Psoas muscle (tissue), 8 donors: ENCODE data around the gene LSM7. TPM values are rescaled to one million over a fixed set of nuclear protein-coding genes. Genes with fewer than 3 reads are reported as not detected.

Source experiments
- ATAC-seq, 4 donors: fragments of 200-7000 bp; cut with Tn5 transposase; one replicate each; pipeline ENCODE4 v1.9.1; 2020; ENCODE audit warnings: moderate library complexity in 3 of 4, mild to moderate bottlenecking in 2 of 4
- DNase-seq, 2 donors: peaks; one replicate each; pipeline ENCODE4 v3.0.0-alpha.2; 2020
- H3K27ac ChIP-seq: fragments of 200-600 bp; one replicate; pipeline ENCODE4 v1.8.0; 2022
- H3K27me3 ChIP-seq, 3 donors: fragments of 200-600 bp in 1 of 3; one replicate each; pipeline versions ENCODE4 v1.6.1 to v1.8.0; 2013 to 2022; ENCODE audit warnings: low read length in 2 of 3, mild to moderate bottlenecking in 2 of 3, moderate library complexity in 1 of 3; ENCODE audit not compliant: insufficient read depth in 3 of 3
- H3K36me3 ChIP-seq, 2 donors: fragments of 200-600 bp in 1 of 2; one replicate each; pipeline versions ENCODE4 v1.6.1 to v1.8.0; 2013 to 2022; ENCODE audit warnings: low read depth in 1 of 2, mild to moderate bottlenecking in 1 of 2, moderate library complexity in 1 of 2; ENCODE audit not compliant: insufficient read depth in 1 of 2
- H3K4me1 ChIP-seq: fragments of 200-600 bp; one replicate; pipeline ENCODE4 v1.8.0; 2022
- H3K4me3 ChIP-seq: fragments of 200-600 bp; one replicate; pipeline ENCODE4 v1.8.0; 2022; ENCODE audit warnings: mild to moderate bottlenecking
- H3K9me3 ChIP-seq: fragments of 200-600 bp; one replicate; pipeline ENCODE4 v1.8.0; 2022
- CTCF ChIP-seq: fragments of 200-600 bp; IDR thresholded peaks from one replicate; pipeline ENCODE4 v1.8.0; 2022; ENCODE audit warnings: antibody characterized with exemption
- WGBS, 3 donors: extraction: QIAGEN DNeasy Blood & Tissue Kit; methylation state at CpG; one replicate each; pipeline versions ENCODE4 v1.1.6 to v1.1.7; 2013; 5-methylcytosine and 5-hydroxymethylcytosine counted together
- intact Hi-C, 2 donors: fragments of 100-400 bp; cut with DNase I; formaldehyde crosslinking; loops; one replicate each; pipeline versions ENCODE4 v1.11.0 to v1.14.2; 2022
- polyA plus RNA-seq, 3 donors: library from polyadenylated mRNA; stranded (reverse); fragments of 200-250 nt; gene quantifications; one replicate each; pipeline ENCODE4 v1.2.3, GENCODE V29; 2013
- total RNA-seq, 4 donors: library from RNA; stranded (reverse); fragmentation: NEBNext Ultra II Directional in 2 of 4; extraction: Animal tissue kit (Norgen Biotek cat#: 25700) in 2 of 4; gene quantifications; one replicate each; pipeline versions ENCODE4 v1.2.1 to v1.2.4, GENCODE V29; 2021 to 2023
- donor health status: healthy with polysubstance abuse.
- donor health status: DM: no; HTN: no; CAD: no; lungs with moderate emphysema.
- donor health status: Bipolar disorder and iron deficiency.
- donor health status: healthy.
- donor health status: DM: yes; HTN: yes; CAD: no.
- donor health status: DM: no; HTN: no; CAD: no.
- donor health status: DM: no; HTN: no; CAD: no.
- donor health status: DM: yes; HTN: yes; CAD: no.

Gene LSM7
- total and polyA plus RNA-seq, 7 donors: 42.2 to 323 (median 89.8) TPM

GRCh38 chr19:2275588-2276428 is 52.6 kb downstream of the LSM7 start:
- H3K27ac ChIP-seq: peak overlapping the region; percentile 58
- intact Hi-C loops: loop anchor here (2.0 to 10.0 kb wide), 4 partner anchors 41 to 121 kb away; partner anchors contain the start of gene AP3D1 (in 1 of the 2)
- WGBS, 3 donors: 52 to 62% (median 55%) methylated on average over 66 to 74 of the region's 74 CpGs

GRCh38 chr19:2274931-2275535 is 53.4 kb downstream of the LSM7 start:
- peak; percentile 69 to 84 for DNase-seq
- Histone ChIP-seq H3K4me1 (peaks cover 47% of the 10 kb centered on the region), H3K9me3 (no peaks in the 10 kb centered on the region), H3K4me3 (peak overlapping the region; percentile 28), H3K36me3 (peaks cover 0 to 28% of the 10 kb centered on the region in 2 donors), H3K27me3 (no peaks in the 10 kb centered on the region), H3K27ac (peak overlapping the region; percentile 58)
- intact Hi-C loops: loop anchor here (2.0 to 10.0 kb wide), 5 partner anchors 42 to 120 kb away; partner anchors contain the start of gene AP3D1 (in 1 of the 2)
- ATAC-seq: peak; percentile 27 to 59 (median 50)
- peak; percentile 62 for TF ChIP-seq CTCF
- 47 to 52% (median 50%) methylated on average over 16 of the region's 16 CpGs for WGBS, 3 donors

More at GRCh38 chr19:2275588-2276428, 52.6 kb downstream of the LSM7 start:
- ATAC-seq (peak; percentile 11 to 36 (median 20)), DNase-seq (peak; percentile 68 to 79)
- Histone ChIP-seq H3K4me3 (peak overlapping the region; percentile 28), H3K27me3 (no peaks in the 10 kb centered on the region), H3K36me3 (peaks cover 0 to 28% of the 10 kb centered on the region in 2 donors), H3K9me3 (no peaks in the 10 kb centered on the region), H3K4me1 (peaks cover 47% of the 10 kb centered on the region)
- TF ChIP-seq CTCF: no peak

- DNase-seq: no peak
- peak overlapping the region; percentile 99 for H3K27ac ChIP-seq
- no peaks in the 10 kb centered on the region for H3K9me3 ChIP-seq
- peaks cover 0 to 28% of the 10 kb centered on the region in 2 donors for H3K36me3 ChIP-seq
- intact Hi-C loops: loop anchor here (2.0 to 10.0 kb wide), 3 partner anchors 117 to 119 kb away; partner anchors contain the start of gene AP3D1 (in 1 of the 2)
- TF ChIP-seq CTCF: no peak
- peak overlapping the region; percentile 97 for H3K4me3 ChIP-seq
- 85 to 92% (median 91%) methylated on average over 9 of the region's 9 CpGs for WGBS, 3 donors
- H3K27me3 ChIP-seq: no peaks in the 10 kb centered on the region
- no peak for ATAC-seq
- H3K4me1 ChIP-seq: peaks cover 47% of the 10 kb centered on the region
These were observed 54.1 kb downstream of the LSM7 start for GRCh38 chr19:2274185-2274711.

GRCh38 chr19:2273356-2274184 is 54.8 kb downstream of the LSM7 start:
- WGBS, 3 donors: 8 to 11% (median 11%) methylated on average over 45 of the region's 45 CpGs
- Histone ChIP-seq H3K27me3 (no peaks in the 10 kb centered on the region), H3K27ac (peak overlapping the region; percentile 99), H3K9me3 (no peaks in the 10 kb centered on the region), H3K36me3 (peaks cover 0 to 28% of the 10 kb centered on the region in 2 donors), H3K4me3 (peak overlapping the region; percentile 97), H3K4me1 (peaks cover 49% of the 10 kb centered on the region)
- intact Hi-C loops: loop anchor here (2.0 to 10.0 kb wide), 4 partner anchors 37 to 119 kb away; partner anchors contain the start of genes PLEKHJ1 (in 2 of the 2), SF3A2 (in 2 of the 2) and AP3D1 (in 1 of the 2)
- peak; percentile 95 for TF ChIP-seq CTCF
- peak; percentile 13 to 32 (median 20) for ATAC-seq
- peak; percentile 84 to 91 for DNase-seq
